ENCODE results near the gene CYBC1. TPM values are rescaled to one million over a fixed set of nuclear protein-coding genes. Genes with fewer than 3 reads are reported as not detected.
"Not testable (repeated sequence)": the region's sequence is repeated elsewhere in the genome, so short reads cannot be mapped to it uniquely, and the experiment has no call there.

Gene CYBC1
- total and polyA plus RNA-seq, 2 donors (not counting 1 experiment from before 2014, with no cell fraction given) = 328 to 569 TPM

DNA sequence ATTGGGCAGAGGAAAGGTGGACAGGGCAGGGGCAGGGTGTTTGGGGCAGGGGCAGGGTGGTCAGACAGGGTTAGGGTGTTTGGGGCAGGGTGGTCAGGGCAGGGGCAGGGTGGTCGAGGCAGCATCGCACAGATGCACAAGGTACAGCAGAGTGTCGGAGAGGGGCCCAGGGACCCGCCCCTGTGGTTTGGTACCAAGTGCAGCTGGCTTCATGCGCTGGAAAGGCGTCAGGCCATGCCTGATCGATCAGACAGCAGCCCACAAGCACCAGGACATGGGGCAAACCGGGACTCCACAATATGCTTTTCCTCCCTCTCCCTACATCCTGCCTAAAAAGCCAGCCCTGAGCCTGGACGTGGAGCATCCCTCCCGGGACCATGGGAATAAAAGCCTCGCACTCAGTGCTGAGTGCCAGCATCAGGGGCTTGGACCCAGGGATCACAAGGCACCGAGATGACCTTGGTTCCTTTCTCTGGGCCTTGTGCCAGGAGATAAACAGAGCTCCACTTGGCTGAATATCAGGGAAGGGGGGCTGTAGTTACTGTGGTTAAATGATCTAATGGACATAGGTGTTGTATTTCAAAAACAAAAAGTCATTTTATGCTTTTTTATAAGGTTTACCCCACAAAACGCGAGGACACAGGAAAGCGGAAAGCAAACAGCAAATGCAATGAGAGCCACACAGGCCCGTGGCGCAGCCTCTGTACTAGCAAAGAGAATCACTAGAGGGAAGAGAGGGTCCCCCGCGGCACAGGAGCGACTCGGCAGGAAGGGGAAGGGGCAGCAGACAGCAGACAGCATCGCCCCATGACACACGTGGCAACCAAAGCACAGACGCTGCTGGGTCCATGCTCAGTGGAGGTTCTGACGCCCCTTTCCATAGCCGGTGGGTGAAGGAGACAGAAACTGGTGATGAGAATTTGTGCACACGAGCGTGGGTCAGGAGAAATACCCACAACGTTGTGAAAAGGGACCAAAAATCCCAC lies 37.7 kb downstream of the CYBC1 start:
- Histone ChIP-seq H3K4me1 (ENCODE audit: control insufficient read depth in 2 of 2, insufficient read depth in 2 of 2, low read length in 2 of 2) (peaks cover 8 to 18% of the 10 kb centered on the region in 2 donors), H3K4me2 (replicated peaks; ENCODE audit: low read depth, low read length, poor library complexity, severe bottlenecking) (no peak overlapping the region), H3K27me3 (replicated peaks in 1 of 4; ENCODE audit: control extremely low read depth in 1 of 4, control insufficient read depth in 3 of 4, insufficient read depth in 4 of 4, low read length in 3 of 4) (no peaks in the 10 kb centered on the region), H3K79me2 (ENCODE audit: control insufficient read depth, insufficient read depth, low read length) (peaks cover 56% of the 10 kb centered on the region), H4K20me1 (ENCODE audit: control insufficient read depth, insufficient read depth, low read length, poor library complexity, severe bottlenecking) (peaks cover 59% of the 10 kb centered on the region), H2AFZ (ENCODE audit: insufficient read depth, low read depth, low read length, poor library complexity, severe bottlenecking) (no peak overlapping the region), H3K9ac (ENCODE audit: low read length) (no peak overlapping the region), H3K27ac (ENCODE audit: low read length in 2 of 2) (no peak overlapping the region), H3K4me3 (ENCODE audit: control extremely low read depth in 1 of 5, extremely low read depth in 1 of 5, insufficient read depth in 1 of 5, low read depth in 2 of 5, low read length in 4 of 5) (no peak overlapping the region), H3K36me3 (replicated peaks in 1 of 2; ENCODE audit: control extremely low read depth in 1 of 2, control insufficient read depth in 1 of 2, extremely low read depth in 1 of 2, insufficient read depth in 2 of 2, low read length in 1 of 2) (peaks cover 0 to 18% of the 10 kb centered on the region in 2 experiments), H3K9me3 (ENCODE audit: control extremely low read depth in 1 of 3, control insufficient read depth in 2 of 3, insufficient read depth in 1 of 3, low read length in 2 of 3) (no peaks in the 10 kb centered on the region)
- no peak overlapping the region for H3K4me3 Mint-ChIP-seq
- no peak overlapping the region for H3K27ac Mint-ChIP-seq
- ATAC-seq (ENCODE audit: low read depth) (no peak), DNase-seq (no peak)
- CTCF ChIA-PET = interaction anchor here (0.6 to 1.2 kb wide), 2 partner anchors 62 to 127 kb away, joined by 3 read pairs; no protein-coding TSS in a partner anchor
- H3K4me1 Mint-ChIP-seq = peaks cover 22% of the 10 kb centered on the region
- H3K27me3 Mint-ChIP-seq = no peaks in the 10 kb centered on the region
- no peaks in the 10 kb centered on the region for H3K9me3 Mint-ChIP-seq (ENCODE audit: insufficient read depth)
- 66% methylated on average over 22 of the region's 29 CpGs for WGBS (ENCODE audit: insufficient coverage)
- intact Hi-C loops (cut with micrococcal nuclease) = loop anchor here (10.0 kb wide), 2 partner anchors 118 to 208 kb away; no protein-coding TSS in a partner anchor
- TF ChIP-seq EZH2 (IDR thresholded peaks at IDR 0.05; ENCODE audit: borderline replicate concordance, insufficient read depth, low read depth, low read length, poor library complexity, severe bottlenecking) = no peak
- TF ChIP-seq, protein P1, sequence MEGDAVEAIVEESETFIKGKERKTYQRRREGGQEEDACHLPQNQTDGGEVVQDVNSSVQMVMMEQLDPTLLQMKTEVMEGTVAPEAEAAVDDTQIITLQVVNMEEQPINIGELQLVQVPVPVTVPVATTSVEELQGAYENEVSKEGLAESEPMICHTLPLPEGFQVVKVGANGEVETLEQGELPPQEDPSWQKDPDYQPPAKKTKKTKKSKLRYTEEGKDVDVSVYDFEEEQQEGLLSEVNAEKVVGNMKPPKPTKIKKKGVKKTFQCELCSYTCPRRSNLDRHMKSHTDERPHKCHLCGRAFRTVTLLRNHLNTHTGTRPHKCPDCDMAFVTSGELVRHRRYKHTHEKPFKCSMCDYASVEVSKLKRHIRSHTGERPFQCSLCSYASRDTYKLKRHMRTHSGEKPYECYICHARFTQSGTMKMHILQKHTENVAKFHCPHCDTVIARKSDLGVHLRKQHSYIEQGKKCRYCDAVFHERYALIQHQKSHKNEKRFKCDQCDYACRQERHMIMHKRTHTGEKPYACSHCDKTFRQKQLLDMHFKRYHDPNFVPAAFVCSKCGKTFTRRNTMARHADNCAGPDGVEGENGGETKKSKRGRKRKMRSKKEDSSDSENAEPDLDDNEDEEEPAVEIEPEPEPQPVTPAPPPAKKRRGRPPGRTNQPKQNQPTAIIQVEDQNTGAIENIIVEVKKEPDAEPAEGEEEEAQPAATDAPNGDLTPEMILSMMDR (IDR thresholded peaks at IDR 0.05) = no peak
- POLR2A ChIA-PET = interaction anchor here (0.5 to 0.6 kb wide), 2 partner anchors 114 to 142 kb away, joined by 4 read pairs; no protein-coding TSS in a partner anchor

DNA sequence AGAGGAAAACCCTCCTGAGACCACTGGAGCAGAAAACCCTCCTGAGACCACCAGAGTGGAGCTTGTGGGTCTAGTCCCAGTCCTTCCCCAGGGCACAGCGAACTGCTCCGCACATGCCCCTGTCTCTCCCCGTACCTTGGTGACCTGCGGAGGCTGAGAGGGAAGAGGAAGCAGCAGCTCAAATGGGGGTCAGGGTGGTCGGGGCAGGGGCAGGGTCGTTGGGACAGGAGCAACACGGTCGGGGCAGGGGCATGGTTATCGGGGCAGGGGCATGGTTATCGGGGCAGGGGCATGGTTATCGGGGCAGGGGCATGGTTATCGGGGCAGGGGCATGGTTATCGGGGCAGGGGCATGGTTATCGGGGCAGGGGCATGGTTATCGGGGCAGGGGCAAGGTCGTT lies 38.5 kb downstream of the CYBC1 start:
- H3K27me3 Mint-ChIP-seq; H3K27ac Mint-ChIP-seq; CTCF ChIA-PET; H3K4me3 ChIP-seq (ENCODE audit: control extremely low read depth in 1 of 5, extremely low read depth in 1 of 5, insufficient read depth in 1 of 5, low read depth in 2 of 5, low read length in 4 of 5); H3K9me3 Mint-ChIP-seq (ENCODE audit: insufficient read depth); ATAC-seq (ENCODE audit: low read depth); H3K9ac ChIP-seq (ENCODE audit: low read length); H3K9me3 ChIP-seq (ENCODE audit: control extremely low read depth in 1 of 3, control insufficient read depth in 2 of 3, insufficient read depth in 1 of 3, low read length in 2 of 3); H3K27me3 ChIP-seq (replicated peaks in 1 of 4; ENCODE audit: control extremely low read depth in 1 of 4, control insufficient read depth in 3 of 4, insufficient read depth in 4 of 4, low read length in 3 of 4); H3K4me3 Mint-ChIP-seq; H2AFZ ChIP-seq (ENCODE audit: insufficient read depth, low read depth, low read length, poor library complexity, severe bottlenecking); DNase-seq; H3K4me2 ChIP-seq (replicated peaks; ENCODE audit: low read depth, low read length, poor library complexity, severe bottlenecking); H3K27ac ChIP-seq (ENCODE audit: low read length in 2 of 2): not testable (repeated sequence)
- WGBS (ENCODE audit: insufficient coverage) = 78% methylated on average over 10 of the region's 16 CpGs
- Histone ChIP-seq H3K4me1 (ENCODE audit: control insufficient read depth in 2 of 2, insufficient read depth in 2 of 2, low read length in 2 of 2) (peaks cover 4 to 20% of the 10 kb centered on the region in 2 donors), H3K36me3 (replicated peaks in 1 of 2; ENCODE audit: control extremely low read depth in 1 of 2, control insufficient read depth in 1 of 2, extremely low read depth in 1 of 2, insufficient read depth in 2 of 2, low read length in 1 of 2) (peaks cover 0 to 18% of the 10 kb centered on the region in 2 experiments), H4K20me1 (ENCODE audit: control insufficient read depth, insufficient read depth, low read length, poor library complexity, severe bottlenecking) (peaks cover 55% of the 10 kb centered on the region), H3K79me2 (ENCODE audit: control insufficient read depth, insufficient read depth, low read length) (peaks cover 53% of the 10 kb centered on the region)
- intact Hi-C loops (cut with micrococcal nuclease) = loop anchor here (10.0 kb wide), 2 partner anchors 117 to 207 kb away; no protein-coding TSS in a partner anchor
- peaks cover 21% of the 10 kb centered on the region for H3K4me1 Mint-ChIP-seq
- POLR2A ChIA-PET = interaction anchor here (0.5 kb wide), 1 partner anchor 142 kb away, joined by 4 read pairs; no protein-coding TSS in a partner anchor

Data from B cell (primary cell).